ENCODE results near the gene ZNF513. TPM values are rescaled to one million over a fixed set of nuclear protein-coding genes. Genes with fewer than 3 reads are reported as not detected.

ZNF513 gene
- total and polyA plus RNA-seq, 12 donors: 3.1 to 83.7 (median 17.9) TPM

DNA sequence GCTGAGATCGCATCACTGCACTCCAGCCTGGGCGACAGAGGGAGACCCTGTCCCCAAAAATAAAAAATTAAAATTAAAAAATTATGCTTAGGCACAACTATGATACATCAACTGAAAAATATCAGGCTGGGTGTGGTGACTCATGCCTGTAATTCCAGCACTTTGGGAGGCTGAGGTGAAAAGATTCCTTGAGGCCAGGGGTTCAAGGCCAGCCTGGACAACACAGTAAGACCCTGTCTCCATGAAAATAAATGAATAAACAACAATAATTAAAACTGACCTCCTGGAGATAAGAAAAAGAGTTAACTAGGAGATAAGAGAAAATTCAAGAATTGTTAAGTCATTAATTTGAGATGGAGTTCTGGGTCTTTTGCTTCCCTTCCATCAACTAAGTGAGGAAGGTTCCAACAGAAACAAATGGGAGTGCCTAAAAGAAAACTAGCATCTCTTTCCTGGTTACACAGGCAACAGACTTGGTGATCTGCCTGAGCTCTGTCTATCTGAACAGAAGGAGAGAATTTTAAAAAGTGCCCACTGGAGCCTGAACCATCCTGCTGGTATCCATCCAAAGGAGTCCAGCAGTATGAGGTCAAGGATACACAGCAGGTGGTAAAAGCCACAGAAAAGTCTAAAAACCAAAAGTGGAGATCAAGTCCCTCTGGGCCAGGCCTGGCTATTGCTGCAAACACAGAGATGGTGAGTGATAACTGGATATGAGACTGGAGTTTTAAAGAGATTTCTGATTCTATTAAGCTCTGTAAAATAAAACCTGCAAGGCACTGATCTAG, 20.0 kb upstream of the ZNF513 start:
- DNase-seq: no peak
- WGBS, 4 donors: 90 to 96% (median 94%) methylated on average over 2 of the region's 2 CpGs
- H3K4me1 ChIP-seq (replicated peaks in 1 of 2): peaks cover 0 to 20% of the 10 kb centered on the region in 2 donors
- H3K9me3 ChIP-seq (replicated peaks in 1 of 3): no peaks in the 10 kb centered on the region
- H3K27ac ChIP-seq: peak overlapping the region in 1 of 5 donors; percentile 39
- H3K4me3 ChIP-seq: no peak overlapping the region
- H3K27me3 ChIP-seq: no peaks in the 10 kb centered on the region
- H3K36me3 ChIP-seq (replicated peaks in 1 of 2): no peaks in the 10 kb centered on the region
- TF ChIP-seq POLR2A (IDR thresholded peaks at IDR 0.05): no peak
- TF ChIP-seq, protein P1, sequence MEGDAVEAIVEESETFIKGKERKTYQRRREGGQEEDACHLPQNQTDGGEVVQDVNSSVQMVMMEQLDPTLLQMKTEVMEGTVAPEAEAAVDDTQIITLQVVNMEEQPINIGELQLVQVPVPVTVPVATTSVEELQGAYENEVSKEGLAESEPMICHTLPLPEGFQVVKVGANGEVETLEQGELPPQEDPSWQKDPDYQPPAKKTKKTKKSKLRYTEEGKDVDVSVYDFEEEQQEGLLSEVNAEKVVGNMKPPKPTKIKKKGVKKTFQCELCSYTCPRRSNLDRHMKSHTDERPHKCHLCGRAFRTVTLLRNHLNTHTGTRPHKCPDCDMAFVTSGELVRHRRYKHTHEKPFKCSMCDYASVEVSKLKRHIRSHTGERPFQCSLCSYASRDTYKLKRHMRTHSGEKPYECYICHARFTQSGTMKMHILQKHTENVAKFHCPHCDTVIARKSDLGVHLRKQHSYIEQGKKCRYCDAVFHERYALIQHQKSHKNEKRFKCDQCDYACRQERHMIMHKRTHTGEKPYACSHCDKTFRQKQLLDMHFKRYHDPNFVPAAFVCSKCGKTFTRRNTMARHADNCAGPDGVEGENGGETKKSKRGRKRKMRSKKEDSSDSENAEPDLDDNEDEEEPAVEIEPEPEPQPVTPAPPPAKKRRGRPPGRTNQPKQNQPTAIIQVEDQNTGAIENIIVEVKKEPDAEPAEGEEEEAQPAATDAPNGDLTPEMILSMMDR (IDR thresholded peaks at IDR 0.05): no peak
- intact Hi-C loops (cut with DNase I): no loop called here

DNA sequence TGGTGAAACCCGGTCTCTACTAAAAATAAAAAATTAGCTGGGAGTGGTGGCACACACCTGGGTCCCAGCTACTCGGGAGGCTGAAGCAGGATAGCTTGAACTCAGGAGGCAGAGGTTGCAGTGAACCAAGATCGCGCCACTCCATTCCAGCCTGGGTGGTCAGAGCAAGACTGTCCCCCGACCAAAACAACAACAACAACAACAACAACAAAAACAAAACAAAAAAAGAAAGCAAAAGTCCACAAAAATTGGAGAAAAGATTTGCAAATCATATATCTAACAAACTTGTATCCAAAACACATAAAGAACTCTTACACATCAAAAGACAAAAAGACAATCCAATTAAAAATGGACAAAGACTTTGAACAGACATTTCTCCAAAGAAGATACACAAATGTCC, 18.4 kb upstream of the ZNF513 start:
- intact Hi-C loops (cut with DNase I): no loop called here
- Histone ChIP-seq H3K27me3 (no peaks in the 10 kb centered on the region), H3K4me1 (replicated peaks in 1 of 2) (peaks cover 0 to 20% of the 10 kb centered on the region in 2 donors), H3K9me3 (replicated peaks in 1 of 3) (no peaks in the 10 kb centered on the region), H3K36me3 (replicated peaks in 1 of 2) (no peaks in the 10 kb centered on the region), H3K4me3 (no peak overlapping the region), H3K27ac (no peak overlapping the region)
- no peak for TF ChIP-seq POLR2A (IDR thresholded peaks at IDR 0.05)
- TF ChIP-seq, protein P1 (IDR thresholded peaks at IDR 0.05): no peak
- no peak for DNase-seq
- WGBS, 4 donors: 94 to 98% (median 98%) methylated on average over 5 of the region's 5 CpGs

DNA sequence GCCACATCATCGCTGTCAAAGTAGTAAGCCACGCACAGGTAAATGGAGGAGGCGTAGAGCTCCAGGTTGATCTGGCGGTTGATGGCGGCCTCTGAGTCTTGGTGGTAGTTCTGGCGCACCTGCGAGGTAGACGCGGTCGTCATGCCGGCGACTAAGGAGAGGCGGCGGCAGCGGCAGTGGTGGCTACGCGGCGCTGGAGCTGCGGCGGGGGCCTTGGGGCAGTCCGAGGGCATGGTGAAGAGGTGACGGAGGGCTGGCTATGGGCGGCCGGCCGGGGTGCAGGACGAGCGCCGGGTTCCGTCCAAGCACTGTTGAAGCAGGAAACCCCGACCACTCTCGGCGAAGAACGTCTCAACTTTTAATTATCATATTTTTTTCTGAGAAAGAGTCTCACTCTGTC, 12.7 kb upstream of the ZNF513 start:
- DNase-seq: no peak
- peaks cover 0 to 7% of the 10 kb centered on the region in 2 donors for H3K4me1 ChIP-seq (replicated peaks in 1 of 2)
- intact Hi-C loops (cut with DNase I): no loop called here
- H3K36me3 ChIP-seq (replicated peaks in 1 of 2): no peaks in the 10 kb centered on the region
- H3K27ac ChIP-seq: no peak overlapping the region
- H3K27me3 ChIP-seq: no peaks in the 10 kb centered on the region
- no peak for TF ChIP-seq POLR2A (IDR thresholded peaks at IDR 0.05)
- TF ChIP-seq, protein P1 (IDR thresholded peaks at IDR 0.05): no peak
- no peaks in the 10 kb centered on the region for H3K9me3 ChIP-seq (replicated peaks in 1 of 3)
- 97 to 98% (median 98%) methylated on average over 29 to 33 of the region's 33 CpGs for WGBS, 4 donors
- no peak overlapping the region for H3K4me3 ChIP-seq

DNA sequence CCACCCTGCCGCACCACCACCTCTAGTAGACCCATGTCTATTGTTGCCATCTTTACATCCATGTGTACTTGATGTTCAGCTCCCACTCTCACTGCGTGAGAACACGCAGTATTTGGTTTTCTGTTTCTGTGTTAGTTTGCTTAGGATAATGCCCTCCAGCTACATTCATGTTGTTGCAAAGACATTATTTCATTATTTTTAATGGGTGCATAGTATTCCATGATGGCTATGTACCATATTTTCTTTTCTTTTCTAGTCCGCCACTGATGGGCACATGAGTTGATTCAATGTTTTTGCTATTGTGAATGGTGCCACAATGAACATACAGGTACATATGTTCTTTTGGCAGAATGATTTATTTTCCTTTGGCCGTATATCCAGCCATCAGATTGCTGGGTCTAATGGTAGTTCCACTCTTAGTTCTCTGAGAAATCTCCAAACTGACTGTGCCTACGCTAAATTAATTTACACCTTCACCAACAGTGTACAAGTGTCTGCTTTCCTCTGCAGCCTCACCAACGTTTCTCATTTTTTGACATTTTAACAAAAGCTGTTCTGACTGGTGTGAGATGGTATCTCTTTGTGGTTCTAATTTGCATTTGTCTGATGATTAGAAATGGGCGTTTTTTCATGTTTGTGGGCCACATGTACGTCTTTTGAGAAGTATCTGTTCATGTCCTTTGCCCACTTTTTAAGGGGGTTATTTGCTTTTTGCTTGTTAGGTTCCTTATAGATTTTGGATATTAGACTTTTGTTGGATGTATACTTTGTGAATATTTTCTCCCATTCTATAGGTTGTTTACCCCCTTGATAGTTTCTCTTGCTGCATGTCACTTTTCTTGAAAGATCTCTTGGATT, 10.5 kb upstream of the ZNF513 start:
- 94 to 95% (median 95%) methylated on average over 9 of the region's 9 CpGs for WGBS, 4 donors
- peaks cover 0 to 10% of the 10 kb centered on the region in 2 donors for H3K36me3 ChIP-seq (replicated peaks in 1 of 2)

More for the DNA sequence above, 10.5 kb upstream of the ZNF513 start:
- Histone ChIP-seq H3K27ac (no peak overlapping the region), H3K27me3 (no peaks in the 10 kb centered on the region), H3K9me3 (replicated peaks in 1 of 3) (no peaks in the 10 kb centered on the region), H3K4me3 (no peak overlapping the region), H3K4me1 (replicated peaks in 1 of 2) (no peaks in the 10 kb centered on the region)
- TF ChIP-seq, protein P1 (IDR thresholded peaks at IDR 0.05): no peak
- TF ChIP-seq POLR2A (IDR thresholded peaks at IDR 0.05): no peak
- intact Hi-C loops (cut with DNase I): no loop called here
- DNase-seq: no peak
